ENCODE data around the gene BAHCC1. TPM values are rescaled to one million over a fixed set of nuclear protein-coding genes. Genes with fewer than 3 reads are reported as not detected.
A peak's percentile ranks its signal among the peaks of the same experiment; 100 is the strongest.

The BAHCC1 gene
- total and polyA plus RNA-seq, 2 of the 8 experiments (the other 6 are each of a cell fraction or from before 2014, with no cell fraction given) = 0.26 to 0.58 TPM

GRCh38 chr17:81394921-81395599, at the start of gene BAHCC1 (continued):
- TF ChIP-seq CTBP2 (IDR thresholded peaks at IDR 0.05; ENCODE audit: borderline replicate concordance, insufficient read depth, insufficient read length, low read length) (no peak), NRF1 (IDR thresholded peaks at IDR 0.05; ENCODE audit: low read depth, low read length) (peak; percentile 88), BACH1 (IDR thresholded peaks at IDR 0.05; ENCODE audit: low read length) (0 out of 2 replicates have a peak, but pooled peaks have one; percentile 61), CBX8 (IDR thresholded peaks at IDR 0.05; ENCODE audit: borderline replicate concordance, low read depth, low read length) (no peak), MAFK (IDR thresholded peaks at IDR 0.05; ENCODE audit: low read depth, low read length) (no peak), KDM5A (IDR thresholded peaks at IDR 0.05; ENCODE audit: low read length) (no peak), RXRA (IDR thresholded peaks at IDR 0.05; ENCODE audit: insufficient read depth, low read depth, low read length) (no peak), CBX5 (IDR thresholded peaks at IDR 0.05; ENCODE audit: low read depth, low read length) (no peak), EP300 (IDR thresholded peaks at IDR 0.05; ENCODE audit: borderline replicate concordance in 1 of 2, low read depth in 2 of 2, low read length in 2 of 2) (no peak), SAP30 (IDR thresholded peaks at IDR 0.05; ENCODE audit: insufficient read depth, insufficient replicate concordance, low read length) (no peak), ZNF274 (IDR thresholded peaks at IDR 0.05; ENCODE audit: borderline replicate concordance, extremely low read depth, low read length) (no peak), POLR2AphosphoS5 (IDR thresholded peaks at IDR 0.05; ENCODE audit: low read depth, low read length) (no peak), KDM1A (IDR thresholded peaks at IDR 0.05; ENCODE audit: borderline replicate concordance, low read length) (no peak)
- TF ChIP-seq, protein P1, sequence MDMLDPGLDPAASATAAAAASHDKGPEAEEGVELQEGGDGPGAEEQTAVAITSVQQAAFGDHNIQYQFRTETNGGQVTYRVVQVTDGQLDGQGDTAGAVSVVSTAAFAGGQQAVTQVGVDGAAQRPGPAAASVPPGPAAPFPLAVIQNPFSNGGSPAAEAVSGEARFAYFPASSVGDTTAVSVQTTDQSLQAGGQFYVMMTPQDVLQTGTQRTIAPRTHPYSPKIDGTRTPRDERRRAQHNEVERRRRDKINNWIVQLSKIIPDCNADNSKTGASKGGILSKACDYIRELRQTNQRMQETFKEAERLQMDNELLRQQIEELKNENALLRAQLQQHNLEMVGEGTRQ (IDR thresholded peaks at IDR 0.05; ENCODE audit: low read length) = no peak; the same call in 1 of the 2 replicates
- TF ChIP-seq, protein P2, sequence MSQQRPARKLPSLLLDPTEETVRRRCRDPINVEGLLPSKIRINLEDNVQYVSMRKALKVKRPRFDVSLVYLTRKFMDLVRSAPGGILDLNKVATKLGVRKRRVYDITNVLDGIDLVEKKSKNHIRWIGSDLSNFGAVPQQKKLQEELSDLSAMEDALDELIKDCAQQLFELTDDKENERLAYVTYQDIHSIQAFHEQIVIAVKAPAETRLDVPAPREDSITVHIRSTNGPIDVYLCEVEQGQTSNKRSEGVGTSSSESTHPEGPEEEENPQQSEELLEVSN (IDR thresholded peaks at IDR 0.05) = peak; percentile 93
- TF ChIP-seq, protein P3, sequence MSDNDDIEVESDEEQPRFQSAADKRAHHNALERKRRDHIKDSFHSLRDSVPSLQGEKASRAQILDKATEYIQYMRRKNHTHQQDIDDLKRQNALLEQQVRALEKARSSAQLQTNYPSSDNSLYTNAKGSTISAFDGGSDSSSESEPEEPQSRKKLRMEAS (IDR thresholded peaks at IDR 0.05) = peak; percentile 86
- TF ChIP-seq, protein P4, sequence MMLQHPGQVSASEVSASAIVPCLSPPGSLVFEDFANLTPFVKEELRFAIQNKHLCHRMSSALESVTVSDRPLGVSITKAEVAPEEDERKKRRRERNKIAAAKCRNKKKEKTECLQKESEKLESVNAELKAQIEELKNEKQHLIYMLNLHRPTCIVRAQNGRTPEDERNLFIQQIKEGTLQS (IDR thresholded peaks at IDR 0.05; ENCODE audit: insufficient read depth, low read depth, low read length) = no peak
- TF ChIP-seq, protein P5, sequence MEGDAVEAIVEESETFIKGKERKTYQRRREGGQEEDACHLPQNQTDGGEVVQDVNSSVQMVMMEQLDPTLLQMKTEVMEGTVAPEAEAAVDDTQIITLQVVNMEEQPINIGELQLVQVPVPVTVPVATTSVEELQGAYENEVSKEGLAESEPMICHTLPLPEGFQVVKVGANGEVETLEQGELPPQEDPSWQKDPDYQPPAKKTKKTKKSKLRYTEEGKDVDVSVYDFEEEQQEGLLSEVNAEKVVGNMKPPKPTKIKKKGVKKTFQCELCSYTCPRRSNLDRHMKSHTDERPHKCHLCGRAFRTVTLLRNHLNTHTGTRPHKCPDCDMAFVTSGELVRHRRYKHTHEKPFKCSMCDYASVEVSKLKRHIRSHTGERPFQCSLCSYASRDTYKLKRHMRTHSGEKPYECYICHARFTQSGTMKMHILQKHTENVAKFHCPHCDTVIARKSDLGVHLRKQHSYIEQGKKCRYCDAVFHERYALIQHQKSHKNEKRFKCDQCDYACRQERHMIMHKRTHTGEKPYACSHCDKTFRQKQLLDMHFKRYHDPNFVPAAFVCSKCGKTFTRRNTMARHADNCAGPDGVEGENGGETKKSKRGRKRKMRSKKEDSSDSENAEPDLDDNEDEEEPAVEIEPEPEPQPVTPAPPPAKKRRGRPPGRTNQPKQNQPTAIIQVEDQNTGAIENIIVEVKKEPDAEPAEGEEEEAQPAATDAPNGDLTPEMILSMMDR (IDR thresholded peaks at IDR 0.05; ENCODE audit: control extremely low read depth in 1 of 3, insufficient read depth in 1 of 3, low read depth in 1 of 3, low read length in 3 of 3) = 0 out of 4 replicates have a peak, but pooled peaks of 1 of the 3 experiments have one; percentile 1

Data from H1 (cell line).